Islet of Langerhans (tissue), 1 donor: ENCODE results near the gene SINHCAF.

ENCODE experiments used
- FAIRE-seq: peaks from one replicate; lab custom pipeline; 2011; peaks lifted over from hg19 to GRCh38; lab: Jason Lieb, UNC

The SINHCAF gene

DNA sequence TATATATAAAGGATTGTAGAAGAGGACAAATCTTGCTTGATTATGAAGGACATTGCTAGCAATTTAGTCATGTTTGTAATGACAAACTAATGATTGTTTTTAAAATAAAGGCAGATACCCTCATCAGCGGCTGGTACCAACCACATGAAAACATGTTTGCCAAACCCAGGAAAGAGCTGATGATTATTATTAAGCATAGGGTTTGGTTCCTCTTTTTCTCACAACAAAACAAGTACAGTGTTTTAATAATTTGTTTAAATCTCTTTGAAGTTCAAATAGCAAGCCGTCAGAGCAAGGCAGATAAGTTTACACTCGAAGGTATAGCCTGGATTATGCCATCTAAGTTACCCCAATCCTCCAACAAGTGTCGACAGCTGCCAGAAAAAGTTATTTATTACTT, 5.3 kb upstream of the SINHCAF start:
- FAIRE-seq, result no peak

DNA sequence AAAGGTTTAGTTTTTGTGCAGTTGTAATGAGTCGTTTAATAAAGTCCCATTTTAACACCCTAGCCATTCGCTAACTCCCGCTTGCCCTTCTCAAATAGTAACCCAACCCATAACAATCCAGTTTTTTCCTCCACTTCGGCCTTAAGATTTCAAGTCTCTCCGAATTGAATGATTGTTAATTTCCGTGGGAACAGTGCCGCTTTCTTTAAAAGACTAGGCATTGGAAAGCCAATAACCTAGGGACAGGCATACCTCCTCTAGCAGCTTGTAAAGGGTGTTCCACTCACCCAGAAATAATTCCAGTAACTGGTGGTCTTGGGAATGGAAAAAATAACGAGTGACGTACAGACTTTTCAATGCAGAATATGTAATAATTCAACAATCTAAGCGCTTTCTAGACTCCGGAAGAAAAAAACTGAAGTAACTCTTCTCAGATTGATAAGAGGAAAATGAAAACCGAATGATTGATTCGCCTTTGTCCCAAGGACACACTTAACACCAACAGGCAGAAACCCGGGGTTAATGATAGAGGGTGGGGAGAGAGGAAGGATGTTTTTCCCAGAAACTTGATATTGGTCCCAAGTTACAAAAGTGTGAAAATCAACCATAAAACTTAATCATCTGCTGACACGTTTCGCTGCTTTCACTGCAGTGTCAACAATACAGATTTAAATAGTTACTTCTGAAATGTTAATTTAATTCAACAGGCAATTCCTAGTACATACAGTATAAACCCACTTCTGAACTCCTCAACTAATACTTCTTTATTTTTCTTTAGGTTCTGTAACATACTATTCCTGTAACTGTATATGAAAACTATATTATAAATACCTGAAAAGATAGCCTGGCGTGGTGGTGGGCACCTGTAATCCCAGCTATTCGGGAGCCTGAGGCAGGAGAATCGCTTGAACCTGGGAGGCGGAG, 1.0 kb upstream of the SINHCAF start:
- FAIRE-seq, result no peak

DNA sequence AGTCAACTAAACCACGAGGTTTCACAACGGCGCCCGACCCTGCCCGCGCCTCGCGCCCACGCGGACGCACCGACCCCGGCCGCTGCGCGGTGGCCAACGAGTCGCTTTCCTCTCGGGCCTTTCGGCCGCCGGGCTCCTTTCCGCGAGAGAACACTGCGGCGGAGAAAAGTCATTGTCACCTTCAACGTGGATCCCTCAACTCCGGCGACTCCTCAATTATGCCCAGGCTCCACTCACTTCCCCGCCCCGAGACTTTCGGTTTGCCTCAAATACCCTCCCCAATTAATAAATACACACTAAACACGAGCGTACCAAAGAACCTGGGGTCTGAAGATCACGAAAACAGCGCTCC, 450 bp downstream of the SINHCAF start:
- no peak for FAIRE-seq

- no peak for FAIRE-seq
These were observed 966 bp downstream of the SINHCAF start for GRCh38 chr12:31324845-31325523.

DNA sequence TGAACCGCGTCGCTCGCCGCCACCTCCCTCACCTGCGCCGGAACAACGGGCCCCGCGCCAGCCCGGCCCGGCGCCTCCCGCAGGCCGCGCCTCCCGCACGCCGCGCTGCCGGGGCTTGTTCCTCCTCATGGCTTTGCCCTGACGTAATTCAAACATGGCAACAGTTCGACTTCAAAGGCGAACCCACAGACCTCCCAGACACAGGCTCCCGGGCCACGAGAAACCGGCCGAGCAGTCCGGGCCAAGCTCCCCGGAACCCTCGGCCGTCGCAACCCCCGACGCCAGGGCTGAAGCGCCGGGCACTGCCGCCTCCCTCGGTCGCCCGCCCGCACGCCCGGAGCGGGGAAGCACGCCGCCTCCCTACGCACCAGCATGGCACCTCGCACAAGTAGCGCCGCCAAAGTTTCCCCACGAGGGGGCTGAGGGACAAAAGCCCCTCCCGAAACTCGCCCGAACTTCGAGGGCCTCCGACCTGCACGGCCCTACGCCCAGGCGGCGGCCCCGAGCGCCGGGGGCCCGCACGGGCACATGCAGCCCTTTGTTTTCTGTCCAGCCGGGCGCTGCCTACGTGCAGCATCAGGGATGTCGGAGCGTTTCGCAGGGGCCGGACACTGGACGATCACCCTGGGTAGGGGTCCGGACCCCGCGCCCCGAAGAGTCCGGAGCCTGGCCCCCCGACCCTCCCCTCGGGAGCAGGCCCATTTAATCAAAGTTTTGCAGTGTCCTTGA, 1.7 kb downstream of the SINHCAF start:
- no peak for FAIRE-seq

- no peak for FAIRE-seq
These were observed 2.4 kb downstream of the SINHCAF start for GRCh38 chr12:31323391-31324115.

GRCh38 chr12:31322801-31323207, 3.1 kb downstream of the SINHCAF start:
- no peak for FAIRE-seq

GRCh38 chr12:31321897-31322228, 4.1 kb downstream of the SINHCAF start:
- FAIRE-seq, result no peak

- FAIRE-seq, result no peak
These were observed 4.6 kb downstream of the SINHCAF start for GRCh38 chr12:31321186-31321896.

GRCh38 chr12:31318657-31319269, 7.2 kb downstream of the SINHCAF start:
- FAIRE-seq, result no peak

DNA sequence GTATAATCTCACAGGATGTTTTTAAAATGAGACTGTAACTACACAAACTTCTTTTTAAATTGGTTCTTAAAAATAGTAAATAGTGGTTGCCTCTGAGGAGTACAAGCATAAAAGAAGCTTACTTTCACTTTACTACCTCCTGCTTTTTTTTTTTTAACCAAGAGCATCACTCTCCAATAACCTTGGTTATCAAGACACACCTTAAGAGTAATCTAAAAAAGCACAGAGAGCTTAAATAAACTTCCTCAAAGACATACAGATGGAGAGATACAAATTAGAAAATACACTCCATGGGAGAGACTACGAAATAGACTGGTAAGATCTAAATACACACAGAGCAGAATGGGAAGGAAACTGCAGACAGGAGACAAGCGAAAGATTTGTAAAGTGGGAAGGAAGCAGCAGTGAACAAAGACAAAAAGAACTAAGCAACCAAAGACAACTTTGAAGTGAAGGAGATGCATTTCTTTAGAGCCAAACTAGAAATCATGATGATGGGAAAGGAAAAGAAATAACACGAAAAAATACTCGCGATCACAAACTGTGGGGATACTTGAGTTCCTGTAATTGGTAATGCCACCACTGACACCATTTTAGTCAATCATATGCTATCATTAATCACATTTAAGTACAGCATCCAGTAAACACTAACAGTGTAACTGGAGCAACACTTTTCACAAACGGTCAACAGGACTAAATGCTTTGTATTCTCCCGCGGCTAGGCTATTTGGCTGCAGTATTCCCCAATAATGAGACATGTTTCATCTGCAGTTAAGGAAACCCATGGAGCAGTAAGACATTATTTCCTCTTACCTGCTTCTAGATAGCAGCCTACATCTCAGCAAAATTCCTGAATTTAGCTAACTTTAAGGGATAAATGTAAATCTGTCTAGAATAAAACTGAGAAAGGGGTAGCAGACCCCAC, 8.2 kb downstream of the SINHCAF start:
- FAIRE-seq, result no peak

- no peak for FAIRE-seq
These were observed 9.1 kb downstream of the SINHCAF start for GRCh38 chr12:31316891-31317290.

DNA sequence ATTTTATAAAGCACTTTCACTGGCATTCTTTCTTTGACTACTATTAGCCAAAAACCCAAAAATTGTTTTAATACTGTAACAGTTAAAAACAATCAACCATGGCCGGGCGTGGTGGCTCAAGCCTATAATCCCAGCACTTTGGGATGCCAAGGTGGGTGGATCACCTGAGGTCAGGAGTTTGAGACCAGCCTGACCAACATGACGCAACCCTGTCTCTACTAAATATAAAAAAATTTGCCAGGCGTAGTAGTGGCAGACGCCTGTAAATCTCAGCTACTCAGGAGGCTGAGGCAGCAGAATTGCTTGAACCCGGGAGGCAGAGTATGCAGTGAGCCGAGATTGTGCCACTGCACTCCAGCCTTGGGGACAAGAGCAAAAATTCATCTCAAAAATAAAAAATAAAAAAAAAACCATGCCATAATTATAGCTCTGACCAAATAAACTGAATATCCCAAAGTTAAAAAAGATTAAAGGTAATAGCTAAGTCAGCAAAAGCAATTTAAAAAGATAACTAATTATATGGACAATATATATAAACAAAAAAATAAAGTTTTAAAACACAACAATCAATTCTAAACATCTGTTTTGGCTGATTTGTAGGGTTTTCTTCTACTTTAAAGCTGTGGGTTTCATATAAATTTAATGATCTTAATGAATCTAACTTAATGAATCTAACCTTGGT, 10.0 kb downstream of the SINHCAF start:
- no peak for FAIRE-seq

GRCh38 chr12:31315044-31315715, 10.8 kb downstream of the SINHCAF start:
- no peak for FAIRE-seq

DNA sequence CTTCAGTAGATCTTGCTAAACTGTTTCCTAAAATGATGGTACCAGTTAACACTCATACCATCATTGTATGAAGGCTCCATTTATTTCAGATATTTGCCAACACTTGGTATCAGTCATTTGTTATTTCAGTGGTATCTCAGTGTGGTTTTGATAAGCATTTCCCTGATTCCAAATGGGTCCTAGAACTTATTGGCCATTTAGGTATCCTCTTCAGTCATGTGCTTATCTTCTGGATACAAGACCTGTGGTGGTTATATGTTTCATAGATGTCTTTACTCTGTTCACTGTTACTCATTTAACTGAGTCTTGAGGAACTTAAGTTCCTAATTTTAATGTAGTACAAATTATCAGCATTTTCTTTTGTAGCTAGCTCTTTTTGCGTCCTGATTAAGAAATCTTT, 13.5 kb downstream of the SINHCAF start:
- FAIRE-seq, result no peak

DNA sequence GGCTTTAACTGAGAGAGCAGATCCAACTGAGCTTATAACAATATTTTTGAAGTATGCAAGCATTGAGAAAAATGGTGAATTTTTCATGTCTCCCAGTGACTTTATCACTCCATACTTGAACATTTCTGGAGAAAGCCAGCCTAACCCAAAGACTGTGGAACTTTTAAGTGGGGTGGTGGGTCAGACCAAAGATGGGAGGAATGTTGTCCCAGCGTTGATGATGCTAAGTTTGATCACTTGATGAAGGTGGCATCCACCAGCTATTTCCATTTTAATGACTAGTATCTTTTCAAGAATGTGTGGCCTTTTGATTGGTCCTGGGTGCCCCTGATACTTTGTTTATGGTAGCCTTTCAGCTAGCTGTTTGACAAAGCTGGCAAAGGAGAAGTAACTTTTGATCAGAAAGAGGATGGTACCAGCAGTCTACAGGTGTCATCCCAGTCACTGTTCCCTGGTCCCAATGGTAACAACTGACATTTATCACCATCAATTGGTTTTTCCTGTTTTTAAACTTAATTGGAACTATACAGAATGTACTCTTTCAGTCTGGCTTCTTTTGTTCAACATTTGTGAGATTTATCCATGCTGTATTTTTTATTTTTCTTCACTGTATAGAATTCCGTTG, 14.2 kb downstream of the SINHCAF start:
- FAIRE-seq, result no peak

DNA sequence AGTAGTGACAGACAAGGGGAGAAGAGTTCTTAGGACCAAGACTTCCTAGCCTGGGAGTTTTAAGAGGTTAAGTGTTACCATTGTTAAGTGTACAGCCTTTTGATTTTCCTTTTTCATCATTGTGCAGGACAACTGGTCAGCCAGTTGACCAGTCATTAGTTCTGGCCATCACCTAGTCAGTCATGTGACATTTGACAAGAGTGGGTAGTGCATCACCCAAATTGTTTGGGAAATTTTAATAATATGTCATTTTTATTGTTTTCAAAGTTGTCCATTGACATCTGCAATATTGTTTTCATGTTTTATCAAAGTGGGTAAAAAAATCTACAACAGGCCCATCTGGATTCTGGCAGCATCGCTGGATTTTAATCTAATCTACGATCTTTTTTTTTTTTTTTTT, 15.5 kb downstream of the SINHCAF start:
- no peak for FAIRE-seq

DNA sequence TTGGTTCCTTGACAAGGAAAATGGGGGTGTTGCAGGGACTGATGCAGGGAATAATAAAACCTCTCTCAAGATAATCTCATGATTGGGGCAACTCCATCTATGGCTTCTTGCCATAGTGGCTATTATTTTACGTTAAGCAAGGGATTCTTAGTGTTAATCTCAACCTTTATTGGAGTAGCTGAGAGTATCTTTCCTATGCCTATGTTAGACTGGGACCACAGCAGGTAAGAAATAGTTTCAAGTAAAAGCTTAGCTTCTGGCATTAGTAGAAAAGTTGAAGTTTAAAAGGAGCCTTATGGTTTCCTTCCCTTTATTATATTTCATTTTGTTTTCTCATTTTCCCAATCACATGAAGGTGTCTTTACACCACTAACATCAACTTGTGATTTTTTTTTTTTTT, 16.7 kb downstream of the SINHCAF start:
- FAIRE-seq, result no peak

DNA sequence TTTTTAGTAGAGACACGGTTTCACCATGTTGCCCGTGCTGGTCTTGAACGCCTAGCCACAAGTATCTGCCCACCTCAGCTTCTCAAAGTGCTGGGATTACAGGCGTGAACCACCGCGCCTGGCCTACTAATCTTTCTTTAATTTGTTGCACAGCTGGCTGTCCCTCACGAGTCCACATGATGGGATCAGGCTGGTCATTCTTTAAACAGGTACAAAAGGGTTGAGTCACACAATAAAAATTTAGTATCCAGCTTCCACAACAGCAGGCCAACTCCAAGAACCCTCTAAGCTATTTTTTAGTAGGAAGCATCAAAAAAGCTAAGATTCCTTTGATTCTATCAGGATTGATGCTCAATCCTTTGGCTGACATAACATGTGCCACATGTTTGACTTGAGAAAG, 17.8 kb downstream of the SINHCAF start:
- no peak for FAIRE-seq
